Neural cell (in vitro differentiated cells): ENCODE results near the gene RAPGEF5. TPM values are rescaled to one million over a fixed set of nuclear protein-coding genes. Genes with fewer than 3 reads are reported as not detected.

Experiments used
- H2AFZ ChIP-seq: fragments of 200-600, 300-800 bp; sonication (generic), shearing (Covaris generic); 2 replicates; pipeline ENCODE4 v1.6.0; 2014; ENCODE audit warnings: low read depth, mild to moderate bottlenecking, antibody characterized with exemption, low read length, moderate library complexity
- H3F3A ChIP-seq: fragments of 200-600 bp; shearing (Covaris generic); 2 replicates; pipeline ENCODE4 v1.6.1; 2016; ENCODE audit warnings: mild to moderate bottlenecking, moderate library complexity, mixed read lengths, antibody characterized with exemption, low read length; ENCODE audit not compliant: insufficient read depth, poor library complexity, severe bottlenecking
- H3K27ac ChIP-seq: fragments of 200-600, 300-800 bp; sonication (generic), shearing (Covaris generic); 2 replicates; pipeline ENCODE4 v1.5.1; 2014; ENCODE audit warnings: mild to moderate bottlenecking, low read length, moderate library complexity
- H3K27me3 ChIP-seq: fragments of 300-800, 200-600 bp; sonication (generic), shearing (Covaris generic); 2 replicates; pipeline ENCODE4 v1.6.0; 2014; ENCODE audit warnings: mild to moderate bottlenecking, low read depth, low read length, moderate library complexity; ENCODE audit not compliant: insufficient read depth
- H3K36me3 ChIP-seq: fragments of 300-800, 200-600 bp; sonication (generic), shearing (Covaris generic); 2 replicates; pipeline ENCODE4 v1.5.1; 2014; ENCODE audit warnings: mild to moderate bottlenecking, antibody characterized with exemption, low read length, moderate library complexity; ENCODE audit not compliant: insufficient read depth
- H3K4me2 ChIP-seq: fragments of 300-800, 200-600 bp; sonication (generic), shearing (Covaris generic); 2 replicates; pipeline ENCODE4 v1.6.0; 2014; ENCODE audit warnings: mild to moderate bottlenecking, low read length
- H3K4me3 ChIP-seq: fragments of 300-800, 200-600 bp; sonication (generic), shearing (Covaris generic); 2 replicates; pipeline ENCODE4 v1.5.1; 2014; ENCODE audit warnings: mild to moderate bottlenecking, low read length, moderate library complexity
- H3K79me2 ChIP-seq: fragments of 200-600 bp; shearing (Covaris generic); replicated peaks from 2 replicates; pipeline ENCODE4 v1.6.0; 2014; ENCODE audit warnings: mild to moderate bottlenecking, low read length, moderate library complexity; ENCODE audit not compliant: insufficient read depth
- H3K9ac ChIP-seq: fragments of 300-800, 200-600 bp; sonication (generic), shearing (Covaris generic); 2 replicates; pipeline ENCODE4 v1.6.1; 2016; ENCODE audit warnings: mild to moderate bottlenecking, low read length, mixed read lengths
- H3K9me2 ChIP-seq: fragments of 200-600 bp; shearing (Covaris generic); 2 replicates; pipeline ENCODE4 v1.6.1; 2016; ENCODE audit warnings: mild to moderate bottlenecking, low read length, mixed read lengths; ENCODE audit not compliant: insufficient read depth
- H3K9me3 ChIP-seq: fragments of 200-600, 300-800 bp; sonication (generic), shearing (Covaris generic); 2 replicates; pipeline ENCODE4 v1.6.1; 2016; ENCODE audit warnings: mild to moderate bottlenecking, mixed run types, low read length, moderate library complexity, mixed read lengths
- H4K20me1 ChIP-seq: fragments of 200-600 bp; shearing (Covaris generic); 2 replicates; pipeline ENCODE4 v1.6.1; 2016; ENCODE audit warnings: mild to moderate bottlenecking, mixed run types; ENCODE audit not compliant: insufficient read depth
- EZH2 ChIP-seq: fragments of 200-600, 300-800 bp; shearing (Covaris generic), sonication (generic); IDR thresholded peaks from 2 replicates; pipeline ENCODE4 v1.6.1; 2014; ENCODE audit warnings: antibody characterized with exemption, low read length, borderline replicate concordance, mild to moderate bottlenecking; ENCODE audit not compliant: insufficient read depth, poor library complexity, severe bottlenecking
- MXI1 ChIP-seq: fragments of 450-650 bp; conservative IDR thresholded peaks from 2 replicates; pipeline ENCODE4 v1.6.1; 2014; ENCODE audit warnings: antibody characterized with exemption, mild to moderate bottlenecking; ENCODE audit not compliant: poor library complexity, severe bottlenecking
- POLR2AphosphoS5 ChIP-seq: IDR thresholded peaks from 2 replicates; pipeline ENCODE4 v1.6.1; 2012
- RAD21 ChIP-seq: fragments of 450-650 bp; conservative IDR thresholded peaks from 2 replicates; pipeline ENCODE4 v1.6.1; 2014; ENCODE audit warnings: antibody characterized with exemption, mild to moderate bottlenecking, moderate library complexity
- SMC3 ChIP-seq: fragments of 450-650 bp; conservative IDR thresholded peaks from 2 replicates; pipeline ENCODE4 v1.6.1; 2014; ENCODE audit warnings: antibody characterized with exemption, mild to moderate bottlenecking, moderate library complexity; ENCODE audit not compliant: poor library complexity
- TAF1 ChIP-seq: IDR thresholded peaks from 2 replicates; pipeline ENCODE4 v1.6.1; 2012; ENCODE audit warnings: low read depth
- polyA plus RNA-seq: library from polyadenylated mRNA; depleted of rRNA; stranded (reverse); fragments of >200 nt; gene quantifications from 2 replicates; pipeline ENCODE4 v1.2.3, GENCODE V29; 2014
- TF ChIP-seq, protein P1 (sequence below): IDR thresholded peaks from 2 replicates; pipeline ENCODE4 v1.6.1; 2012; ENCODE audit warnings: borderline replicate concordance
- TF ChIP-seq, protein P2 (sequence below): fragments of 450-650 bp; IDR thresholded peaks from 2 replicates; pipeline ENCODE4 v1.5.1; 2014; ENCODE audit warnings: antibody characterized with exemption, mild to moderate bottlenecking, moderate library complexity; ENCODE audit not compliant: poor library complexity, severe bottlenecking

The RAPGEF5 gene
- polyA plus RNA-seq, 1 donor from 2014 or later: 48.0 TPM

DNA sequence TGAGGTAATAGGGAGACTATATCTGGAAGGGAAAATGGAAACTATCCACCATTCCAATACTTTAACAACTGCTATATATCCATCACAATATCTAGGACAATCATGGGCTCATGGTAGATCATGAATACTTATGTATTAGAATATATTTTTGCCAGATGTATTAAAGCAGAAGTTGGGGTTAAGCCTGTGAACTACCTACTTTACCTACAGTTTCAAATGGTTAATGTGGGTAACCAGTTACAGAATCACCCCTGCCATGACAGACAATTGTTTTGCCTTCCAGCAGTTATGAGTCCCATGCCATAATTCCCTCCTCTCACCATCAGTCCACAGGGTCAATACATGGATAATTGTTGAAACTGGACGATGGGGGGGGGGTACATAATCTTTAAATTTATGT lies 29.9 kb upstream of the RAPGEF5 start:
- Histone ChIP-seq H3K27ac (no peak overlapping the region), H3K9ac (no peak overlapping the region), H3K9me2 (no peaks in the 10 kb centered on the region), H3K9me3 (no peaks in the 10 kb centered on the region), H2AFZ (no peak overlapping the region), H3F3A (no peaks in the 10 kb centered on the region), H3K4me3 (no peak overlapping the region), H4K20me1 (no peaks in the 10 kb centered on the region), H3K4me2 (no peak overlapping the region), H3K79me2 (no peaks in the 10 kb centered on the region), H3K27me3 (no peaks in the 10 kb centered on the region), H3K36me3 (no peaks in the 10 kb centered on the region)
- TF ChIP-seq, protein P1, sequence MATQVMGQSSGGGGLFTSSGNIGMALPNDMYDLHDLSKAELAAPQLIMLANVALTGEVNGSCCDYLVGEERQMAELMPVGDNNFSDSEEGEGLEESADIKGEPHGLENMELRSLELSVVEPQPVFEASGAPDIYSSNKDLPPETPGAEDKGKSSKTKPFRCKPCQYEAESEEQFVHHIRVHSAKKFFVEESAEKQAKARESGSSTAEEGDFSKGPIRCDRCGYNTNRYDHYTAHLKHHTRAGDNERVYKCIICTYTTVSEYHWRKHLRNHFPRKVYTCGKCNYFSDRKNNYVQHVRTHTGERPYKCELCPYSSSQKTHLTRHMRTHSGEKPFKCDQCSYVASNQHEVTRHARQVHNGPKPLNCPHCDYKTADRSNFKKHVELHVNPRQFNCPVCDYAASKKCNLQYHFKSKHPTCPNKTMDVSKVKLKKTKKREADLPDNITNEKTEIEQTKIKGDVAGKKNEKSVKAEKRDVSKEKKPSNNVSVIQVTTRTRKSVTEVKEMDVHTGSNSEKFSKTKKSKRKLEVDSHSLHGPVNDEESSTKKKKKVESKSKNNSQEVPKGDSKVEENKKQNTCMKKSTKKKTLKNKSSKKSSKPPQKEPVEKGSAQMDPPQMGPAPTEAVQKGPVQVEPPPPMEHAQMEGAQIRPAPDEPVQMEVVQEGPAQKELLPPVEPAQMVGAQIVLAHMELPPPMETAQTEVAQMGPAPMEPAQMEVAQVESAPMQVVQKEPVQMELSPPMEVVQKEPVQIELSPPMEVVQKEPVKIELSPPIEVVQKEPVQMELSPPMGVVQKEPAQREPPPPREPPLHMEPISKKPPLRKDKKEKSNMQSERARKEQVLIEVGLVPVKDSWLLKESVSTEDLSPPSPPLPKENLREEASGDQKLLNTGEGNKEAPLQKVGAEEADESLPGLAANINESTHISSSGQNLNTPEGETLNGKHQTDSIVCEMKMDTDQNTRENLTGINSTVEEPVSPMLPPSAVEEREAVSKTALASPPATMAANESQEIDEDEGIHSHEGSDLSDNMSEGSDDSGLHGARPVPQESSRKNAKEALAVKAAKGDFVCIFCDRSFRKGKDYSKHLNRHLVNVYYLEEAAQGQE: no peak
- TF ChIP-seq TAF1 (no peak), MXI1 (no peak)

DNA sequence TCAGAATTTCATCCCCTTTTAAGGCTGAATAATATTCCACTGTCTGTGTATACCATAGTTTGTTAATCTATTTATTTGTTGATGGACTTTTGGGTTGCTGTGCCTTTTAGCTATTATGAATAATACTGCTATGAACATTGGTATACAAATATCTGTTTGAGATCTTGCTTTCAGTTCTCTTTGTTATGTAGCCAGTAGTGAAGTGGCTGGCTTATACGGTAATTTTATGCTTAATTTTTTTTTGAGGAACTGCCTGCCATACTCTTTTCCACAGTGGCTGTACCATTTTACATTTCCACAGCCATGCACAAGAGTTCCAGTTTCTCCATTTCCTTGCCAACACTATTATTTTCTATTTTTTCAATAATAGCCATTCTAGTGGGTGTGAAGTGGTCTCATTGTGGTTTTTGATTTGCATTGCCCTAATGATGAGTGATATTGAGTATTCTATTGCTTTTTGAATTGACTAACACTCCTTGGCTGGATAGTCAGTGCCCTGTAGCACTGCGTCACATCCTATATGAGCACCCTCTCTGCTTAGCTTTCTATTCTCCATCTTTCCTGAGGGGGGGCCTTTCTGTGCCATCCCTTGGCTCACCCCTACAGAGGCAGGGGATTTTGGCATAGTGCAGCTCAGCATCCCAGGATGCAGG lies 29.4 kb upstream of the RAPGEF5 start:
- H3K4me2 ChIP-seq: no peak overlapping the region
- no peaks in the 10 kb centered on the region for H3K27me3 ChIP-seq
- no peaks in the 10 kb centered on the region for H4K20me1 ChIP-seq
- H3K4me3 ChIP-seq: no peak overlapping the region
- H3F3A ChIP-seq: no peaks in the 10 kb centered on the region
- no peaks in the 10 kb centered on the region for H3K9me2 ChIP-seq
- TF ChIP-seq, protein P1: no peak
- TF ChIP-seq SMC3 (no peak), POLR2AphosphoS5 (no peak), EZH2 (no peak), MXI1 (no peak), TAF1 (no peak)
- H3K9ac ChIP-seq: no peak overlapping the region
- H2AFZ ChIP-seq: no peak overlapping the region
- no peaks in the 10 kb centered on the region for H3K79me2 ChIP-seq
- no peaks in the 10 kb centered on the region for H3K36me3 ChIP-seq
- H3K9me3 ChIP-seq: no peaks in the 10 kb centered on the region
- H3K27ac ChIP-seq: no peak overlapping the region

DNA sequence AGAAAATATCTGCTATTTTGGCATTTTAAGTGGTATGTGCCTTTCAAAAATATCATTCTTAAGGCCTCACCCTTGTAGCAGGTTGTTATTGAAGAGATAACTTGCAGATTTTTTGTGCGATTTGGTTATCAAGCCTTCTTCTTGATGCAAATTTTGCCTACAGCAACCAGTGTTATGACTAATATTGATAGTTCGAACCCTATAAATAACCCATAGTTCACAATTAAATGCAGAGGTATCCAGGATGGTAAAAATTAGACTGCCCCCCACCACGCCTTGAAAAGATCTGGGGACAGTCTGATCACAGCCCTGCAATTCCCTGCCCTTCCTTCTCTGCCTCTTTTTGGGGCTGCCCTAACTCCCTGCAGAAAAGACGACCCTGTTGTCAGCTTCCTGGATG lies 28.4 kb upstream of the RAPGEF5 start:
- H4K20me1 ChIP-seq: no peaks in the 10 kb centered on the region
- H3K9me3 ChIP-seq: no peaks in the 10 kb centered on the region
- no peak overlapping the region for H3K9ac ChIP-seq
- H3K79me2 ChIP-seq: no peaks in the 10 kb centered on the region
- no peaks in the 10 kb centered on the region for H3F3A ChIP-seq
- H3K36me3 ChIP-seq: no peaks in the 10 kb centered on the region
- no peak overlapping the region for H2AFZ ChIP-seq
- TF ChIP-seq MXI1: no peak
- TF ChIP-seq SMC3: no peak
- TF ChIP-seq, protein P2, sequence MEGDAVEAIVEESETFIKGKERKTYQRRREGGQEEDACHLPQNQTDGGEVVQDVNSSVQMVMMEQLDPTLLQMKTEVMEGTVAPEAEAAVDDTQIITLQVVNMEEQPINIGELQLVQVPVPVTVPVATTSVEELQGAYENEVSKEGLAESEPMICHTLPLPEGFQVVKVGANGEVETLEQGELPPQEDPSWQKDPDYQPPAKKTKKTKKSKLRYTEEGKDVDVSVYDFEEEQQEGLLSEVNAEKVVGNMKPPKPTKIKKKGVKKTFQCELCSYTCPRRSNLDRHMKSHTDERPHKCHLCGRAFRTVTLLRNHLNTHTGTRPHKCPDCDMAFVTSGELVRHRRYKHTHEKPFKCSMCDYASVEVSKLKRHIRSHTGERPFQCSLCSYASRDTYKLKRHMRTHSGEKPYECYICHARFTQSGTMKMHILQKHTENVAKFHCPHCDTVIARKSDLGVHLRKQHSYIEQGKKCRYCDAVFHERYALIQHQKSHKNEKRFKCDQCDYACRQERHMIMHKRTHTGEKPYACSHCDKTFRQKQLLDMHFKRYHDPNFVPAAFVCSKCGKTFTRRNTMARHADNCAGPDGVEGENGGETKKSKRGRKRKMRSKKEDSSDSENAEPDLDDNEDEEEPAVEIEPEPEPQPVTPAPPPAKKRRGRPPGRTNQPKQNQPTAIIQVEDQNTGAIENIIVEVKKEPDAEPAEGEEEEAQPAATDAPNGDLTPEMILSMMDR: no peak
- TF ChIP-seq EZH2: no peak
- TF ChIP-seq RAD21: no peak
- no peak overlapping the region for H3K27ac ChIP-seq
- H3K9me2 ChIP-seq: no peaks in the 10 kb centered on the region
- no peaks in the 10 kb centered on the region for H3K27me3 ChIP-seq
- no peak overlapping the region for H3K4me2 ChIP-seq
- H3K4me3 ChIP-seq: no peak overlapping the region
